Activated CD4-positive, alpha-beta T cell treated with anti-CD3 and anti-CD28 coated beads, Interleukin-2, amount 50 U/mL, for 4 hours (primary cell): ENCODE measurements around the gene CCNF.

Experiments
- DNase-seq, 2 experiments: peaks; one replicate each; pipeline ENCODE4 v3.0.0-alpha.2; 2020

Gene CCNF

GRCh38 chr16:2458887-2459646, 29.8 kb downstream of the CCNF start:
- DNase-seq = no peak

- peak; percentile 95 to 97 for DNase-seq
These were observed 30.6 kb downstream of the CCNF start, which contains the start of gene TEDC2 for GRCh38 chr16:2459647-2460390. TSS of gene TEDC2 (plus strand) at chr16:2460109. CDS start at chr16:2460145, 36 bp downstream.

GRCh38 chr16:2460391-2460713, 31.1 kb downstream of the CCNF start:
- DNase-seq = no peak

GRCh38 chr16:2460916-2461315, 31.7 kb downstream of the CCNF start:
- DNase-seq = no peak

GRCh38 chr16:2462031-2462866, 33.0 kb downstream of the CCNF start:
- no peak for DNase-seq

- DNase-seq = no peak
These were observed 35.1 kb downstream of the CCNF start for GRCh38 chr16:2464333-2464732.

- no peak for DNase-seq
These were observed 36.6 kb downstream of the CCNF start for GRCh38 chr16:2465653-2466415.

- DNase-seq = no peak
These were observed 37.6 kb downstream of the CCNF start for GRCh38 chr16:2466667-2467527.

- no peak for DNase-seq
These were observed 38.4 kb downstream of the CCNF start for GRCh38 chr16:2467528-2468232.

- DNase-seq = no peak
These were observed 39.0 kb downstream of the CCNF start for GRCh38 chr16:2468233-2468724.

GRCh38 chr16:2468725-2469398, 39.6 kb downstream of the CCNF start:
- DNase-seq = no peak

GRCh38 chr16:2469399-2470233, 40.4 kb downstream of the CCNF start:
- DNase-seq = no peak

GRCh38 chr16:2470234-2470601, 41.0 kb downstream of the CCNF start:
- DNase-seq = no peak

GRCh38 chr16:2470603-2471015, 41.4 kb downstream of the CCNF start:
- DNase-seq = no peak

GRCh38 chr16:2471016-2471652, 41.9 kb downstream of the CCNF start, which contains the start of gene NTN3:
TSS of gene NTN3 (plus strand) at chr16:2471297. CDS start at chr16:2471702, 405 bp downstream.
- no peak for DNase-seq

- DNase-seq = no peak
These were observed 42.6 kb downstream of the CCNF start for GRCh38 chr16:2471653-2472487.

GRCh38 chr16:2472488-2472864, 43.2 kb downstream of the CCNF start:
- DNase-seq = no peak
